Type B pancreatic cell (in vitro differentiated cells): Measurements from ENCODE around the gene LAMC3. TPM values are rescaled to one million over a fixed set of nuclear protein-coding genes. Genes with fewer than 3 reads are reported as not detected.

ENCODE experiments used
- DNase-seq: peaks from one replicate; pipeline ENCODE4 v3.0.0; 2021; ENCODE audit warnings: mixed read lengths; ENCODE audit not compliant: unreplicated experiment; ENCODE audit errors: extremely low spot score
- H3K27ac Mint-ChIP-seq: 2 replicates; pipeline ENCODE4 v1.8.0; 2021; ENCODE audit warnings: mild to moderate bottlenecking, mixed read lengths
- H3K27me3 Mint-ChIP-seq: 2 replicates; pipeline ENCODE4 v1.8.0; 2021; ENCODE audit warnings: mixed read lengths
- H3K36me3 Mint-ChIP-seq: 2 replicates; pipeline ENCODE4 v1.8.0; 2021; ENCODE audit warnings: mixed read lengths
- H3K4me1 Mint-ChIP-seq: one replicate; pipeline ENCODE4 v1.8.0; 2021; ENCODE audit warnings: mixed read lengths; ENCODE audit not compliant: unreplicated experiment
- H3K4me3 Mint-ChIP-seq: 2 replicates; pipeline ENCODE4 v1.8.0; 2021; ENCODE audit warnings: mild to moderate bottlenecking, mixed read lengths
- H3K9me3 Mint-ChIP-seq: 2 replicates; pipeline ENCODE4 v1.8.0; 2021; ENCODE audit warnings: mixed read lengths
- CTCF ChIP-seq: fragments of 200-600 bp; sonication (generic); conservative IDR thresholded peaks from 2 replicates; pipeline ENCODE4 v1.5.0; 2021; ENCODE audit warnings: antibody characterized with exemption, mild to moderate bottlenecking
- total RNA-seq: library from RNA; stranded (reverse); gene quantifications from 2 replicates; pipeline ENCODE4 v1.2.1, GENCODE V29; 2021; ENCODE audit warnings: low replicate concordance

LAMC3 gene
- total RNA-seq, 1 donor from 2014 or later: 7.2 TPM

- peak overlapping the region; percentile 29 for H3K27ac Mint-ChIP-seq
- H3K4me1 Mint-ChIP-seq: peaks cover 17% of the 10 kb centered on the region
- DNase-seq: no peak
- no peaks in the 10 kb centered on the region for H3K36me3 Mint-ChIP-seq
- H3K27me3 Mint-ChIP-seq: peaks cover 3% of the 10 kb centered on the region
- no peak for TF ChIP-seq CTCF
- H3K9me3 Mint-ChIP-seq: no peaks in the 10 kb centered on the region
- no peak overlapping the region for H3K4me3 Mint-ChIP-seq
These were observed 91.5 kb downstream of the LAMC3 start for GRCh38 chr9:131100445-131100844.

GRCh38 chr9:131101207-131101964 is 92.4 kb downstream of the LAMC3 start:
- Mint-ChIP-seq H3K9me3 (no peaks in the 10 kb centered on the region), H3K27me3 (no peaks in the 10 kb centered on the region), H3K27ac (no peak overlapping the region), H3K36me3 (no peaks in the 10 kb centered on the region), H3K4me3 (no peak overlapping the region), H3K4me1 (peaks cover 12% of the 10 kb centered on the region)
- DNase-seq: no peak
- no peak for TF ChIP-seq CTCF

- H3K36me3 Mint-ChIP-seq: no peaks in the 10 kb centered on the region
- no peak overlapping the region for H3K27ac Mint-ChIP-seq
- no peak for DNase-seq
- H3K27me3 Mint-ChIP-seq: no peaks in the 10 kb centered on the region
- TF ChIP-seq CTCF: no peak
- peaks cover 7% of the 10 kb centered on the region for H3K4me1 Mint-ChIP-seq
- H3K4me3 Mint-ChIP-seq: no peak overlapping the region
- H3K9me3 Mint-ChIP-seq: no peaks in the 10 kb centered on the region
These were observed 94.0 kb downstream of the LAMC3 start for GRCh38 chr9:131103024-131103423.

- no peak overlapping the region for H3K27ac Mint-ChIP-seq
- DNase-seq: no peak
- H3K4me1 Mint-ChIP-seq: peaks cover 7% of the 10 kb centered on the region
- no peaks in the 10 kb centered on the region for H3K36me3 Mint-ChIP-seq
- no peaks in the 10 kb centered on the region for H3K27me3 Mint-ChIP-seq
- no peak overlapping the region for H3K4me3 Mint-ChIP-seq
- TF ChIP-seq CTCF: no peak
- H3K9me3 Mint-ChIP-seq: no peaks in the 10 kb centered on the region
These were observed 94.6 kb downstream of the LAMC3 start for GRCh38 chr9:131103535-131103934.

GRCh38 chr9:131104016-131104740 is 95.2 kb downstream of the LAMC3 start:
- Mint-ChIP-seq H3K27me3 (no peaks in the 10 kb centered on the region), H3K4me3 (no peak overlapping the region), H3K9me3 (no peaks in the 10 kb centered on the region), H3K4me1 (peaks cover under 1% of the 10 kb centered on the region), H3K27ac (no peak overlapping the region), H3K36me3 (no peaks in the 10 kb centered on the region)
- TF ChIP-seq CTCF: no peak
- DNase-seq: no peak
